HCT116 (cell line): ENCODE measurements around the gene VPS25. TPM values are rescaled to one million over a fixed set of nuclear protein-coding genes. Genes with fewer than 3 reads are reported as not detected.

Experiments used
- ATAC-seq: fragments of 200-7000 bp; cut with Tn5 transposase; 2 replicates; pipeline ENCODE4 v1.9.1; 2020; ENCODE audit warnings: mild to moderate bottlenecking, moderate library complexity
- BruUV-seq: library from RNA; stranded (reverse); fragments of 400-500 nt; replicated peaks from 2 replicates; lab custom pipeline; 2021; lab: Mats Ljungman, UMichigan
- CTCF ChIA-PET: fragments of 300-600 bp; sonication (Branson Sonifier 250); formaldehyde crosslinking; loops from one replicate; lab custom pipeline; 2021; ENCODE audit warnings: antibody characterized with exemption; lab: Charles Lee
- POLR2A ChIA-PET: fragments of 300-600, 350-600 bp; sonication (Branson Sonifier 250); formaldehyde crosslinking; loops from one replicate; lab custom pipeline; 2021; ENCODE audit warnings: antibody characterized with exemption; lab: Charles Lee
- RAD21 ChIA-PET, 2 experiments: fragments of 300-600 bp; sonication (Branson Sonifier 250); formaldehyde crosslinking; loops; one replicate each; lab custom pipeline; 2023; ENCODE audit warnings: low total read pairs in 2 of 2; ENCODE audit not compliant: uncharacterized antibody in 2 of 2, unreplicated experiment in 2 of 2, low non-redundant PET in 1 of 2; lab: Charles Lee
- DNase-seq: peaks from one replicate; pipeline ENCODE4 v3.0.0-alpha.2; 2010; ENCODE audit warnings: low read depth, low spot score
- H2AFZ ChIP-seq: fragments of 200-600 bp; shearing (Covaris generic), sonication (generic); 2 replicates; pipeline ENCODE4 v1.6.1; 2017; ENCODE audit warnings: low read depth, mixed run types, mixed read lengths, antibody characterized with exemption, low read length; ENCODE audit not compliant: poor library complexity, severe bottlenecking
- H3K27ac ChIP-seq: 2 replicates; pipeline ENCODE4 v1.5.1; 2012; ENCODE audit warnings: low read depth, low read length
- H3K27me3 ChIP-seq: fragments of 200-600 bp; sonication (generic); 2 replicates; pipeline ENCODE4 v1.6.1; 2016; ENCODE audit warnings: mixed run types, low read length, mixed read lengths; ENCODE audit not compliant: insufficient read depth
- H3K36me3 ChIP-seq, 2 experiments: fragments of 200-500 bp in 1 of 2; fragments of 200-600 bp in 1 of 2; sonication (Bioruptor generic) in 1 of 2; sonication (generic) in 1 of 2; 2 replicates each; pipeline versions ENCODE4 v1.5.1 to v1.6.1; 2014 to 2016; ENCODE audit warnings: low read length in 2 of 2, inconsistent platforms in 1 of 2, mixed read lengths in 1 of 2, mixed run types in 1 of 2; ENCODE audit not compliant: insufficient read depth in 2 of 2, control insufficient read depth in 1 of 2
- H3K4me1 ChIP-seq, 2 experiments: fragments of 200-600 bp in 1 of 2; sonication (generic) in 1 of 2; 2 replicates each; pipeline versions ENCODE4 v1.5.1 to v1.6.1; 2012 to 2017; ENCODE audit warnings: low read length in 2 of 2, inconsistent platforms in 1 of 2, mild to moderate bottlenecking in 1 of 2, mixed read lengths in 1 of 2, mixed run types in 1 of 2, moderate library complexity in 1 of 2; ENCODE audit not compliant: insufficient read depth in 2 of 2, control insufficient read depth in 1 of 2
- H3K4me2 ChIP-seq: fragments of 200-600 bp; sonication (generic); 2 replicates; pipeline ENCODE4 v1.6.1; 2017; ENCODE audit warnings: mixed run types, low read length, mixed read lengths
- H3K4me3 ChIP-seq, 2 experiments: fragments of 200-600 bp in 1 of 2; sonication (generic) in 1 of 2; replicated peaks in 1 of 2; 2 replicates each; pipeline ENCODE4 v1.5.1; 2011 to 2016; ENCODE audit warnings: low read length in 2 of 2, control low read depth in 1 of 2, low read depth in 1 of 2, mild to moderate bottlenecking in 1 of 2, mixed read lengths in 1 of 2, mixed run types in 1 of 2
- H3K79me2 ChIP-seq: fragments of 200-600 bp; sonication (generic); 2 replicates; pipeline ENCODE4 v1.6.1; 2017; ENCODE audit warnings: mild to moderate bottlenecking, mixed run types, low read length, moderate library complexity, mixed read lengths; ENCODE audit not compliant: insufficient read depth
- H3K9ac ChIP-seq: fragments of 200-600 bp; sonication (generic); 2 replicates; pipeline ENCODE4 v1.6.1; 2016; ENCODE audit warnings: low read length, mixed read lengths
- H3K9me2 ChIP-seq: fragments of 200-600 bp; sonication (generic), shearing (Covaris generic); 2 replicates; pipeline ENCODE4 v1.6.1; 2017; ENCODE audit warnings: mixed run types, mild to moderate bottlenecking, moderate library complexity; ENCODE audit not compliant: insufficient read depth
- H3K9me3 ChIP-seq, 2 experiments: fragments of 200-500 bp in 1 of 2; fragments of 200-600 bp in 1 of 2; sonication (Bioruptor generic) in 1 of 2; sonication (generic) in 1 of 2; 2 replicates each; pipeline ENCODE4 v1.6.1; 2014 to 2017; ENCODE audit warnings: low read length in 2 of 2, mixed read lengths in 2 of 2, inconsistent platforms in 1 of 2, low read depth in 1 of 2, mild to moderate bottlenecking in 1 of 2, mixed run types in 1 of 2, moderate library complexity in 1 of 2; ENCODE audit not compliant: control insufficient read depth in 1 of 2, insufficient read depth in 1 of 2
- H4K20me1 ChIP-seq: fragments of 200-600 bp; sonication (generic), shearing (Covaris generic); 2 replicates; pipeline ENCODE4 v1.6.1; 2017; ENCODE audit warnings: mixed run types, mild to moderate bottlenecking, moderate library complexity; ENCODE audit not compliant: insufficient read depth
- ATF3 ChIP-seq: IDR thresholded peaks from 2 replicates; pipeline ENCODE4 v1.6.1; 2012
- CBX3 ChIP-seq: IDR thresholded peaks from 2 replicates; pipeline ENCODE4 v1.6.1; 2012; ENCODE audit warnings: low read depth
- CEBPB ChIP-seq: IDR thresholded peaks from 2 replicates; pipeline ENCODE4 v1.6.1; 2012; ENCODE audit warnings: low read depth
- CTCF ChIP-seq, 3 experiments: fragments of 200-600 bp in 1 of 3; sonication (generic) in 1 of 3; IDR thresholded peaks in 2 of 3; conservative IDR thresholded peaks in 1 of 3; 2 replicates each; pipeline ENCODE4 v1.5.1; 2012 to 2017; ENCODE audit warnings: low read depth in 2 of 3, low read length in 2 of 3, antibody characterized with exemption in 1 of 3, borderline replicate concordance in 1 of 3, control low read depth in 1 of 3, mild to moderate bottlenecking in 1 of 3, mixed read lengths in 1 of 3, mixed run types in 1 of 3, moderate library complexity in 1 of 3; ENCODE audit not compliant: insufficient read depth in 1 of 3
- EGR1 ChIP-seq: IDR thresholded peaks from 2 replicates; pipeline ENCODE4 v1.6.1; 2012; ENCODE audit warnings: low read depth
- ELF1 ChIP-seq: IDR thresholded peaks from 2 replicates; pipeline ENCODE4 v1.6.1; 2012; ENCODE audit warnings: low read depth, borderline replicate concordance
- EZH2phosphoT487 ChIP-seq: fragments of 200-600 bp; IDR thresholded peaks from 2 replicates; pipeline ENCODE4 v1.6.1; 2018; ENCODE audit warnings: antibody characterized with exemption, borderline replicate concordance
- FOSL1 ChIP-seq: IDR thresholded peaks from 2 replicates; pipeline ENCODE4 v1.6.1; 2012; ENCODE audit warnings: low read depth
- MAX ChIP-seq: IDR thresholded peaks from 2 replicates; pipeline ENCODE4 v1.6.1; 2012
- RAD21 ChIP-seq: IDR thresholded peaks from 2 replicates; pipeline ENCODE4 v1.6.1; 2012; ENCODE audit warnings: low read depth, mild to moderate bottlenecking
- REST ChIP-seq: IDR thresholded peaks from 2 replicates; pipeline ENCODE4 v1.6.1; 2012; ENCODE audit warnings: low read depth
- SIN3A ChIP-seq: IDR thresholded peaks from 2 replicates; pipeline ENCODE4 v1.6.1; 2012; ENCODE audit warnings: low read depth
- SP1 ChIP-seq: IDR thresholded peaks from 2 replicates; pipeline ENCODE4 v1.6.1; 2012; ENCODE audit warnings: low read depth
- TCF7L2 ChIP-seq: IDR thresholded peaks from 2 replicates; pipeline ENCODE4 v1.7.0; 2011; ENCODE audit warnings: borderline replicate concordance, inconsistent platforms; ENCODE audit not compliant: insufficient read depth, insufficient read length; ENCODE audit errors: extremely low read depth
- YY1 ChIP-seq: IDR thresholded peaks from 2 replicates; pipeline ENCODE4 v1.6.1; 2011; ENCODE audit warnings: low read length, low read depth, moderate library complexity, mild to moderate bottlenecking; ENCODE audit not compliant: insufficient replicate concordance; ENCODE audit errors: extremely low read depth
- ZFX ChIP-seq: fragments of 450-650 bp; IDR thresholded peaks from 2 replicates; pipeline ENCODE4 v1.6.1; 2017
- intact Hi-C: fragments of 100-400 bp; cut with micrococcal nuclease; formaldehyde crosslinking; loops from 2 replicates; pipeline ENCODE4 v1.10.0; 2022
- total RNA-seq: library from RNA; stranded (reverse); gene quantifications from one replicate; pipeline ENCODE4 v1.2.1, GENCODE V29; 2021; ENCODE audit not compliant: unreplicated experiment

The VPS25 gene
- total RNA-seq, 1 experiment from 2014 or later: 57.0 TPM

- Histone ChIP-seq H3K9me3 (no peaks in the 10 kb centered on the region), H3K27me3 (no peaks in the 10 kb centered on the region), H3K4me3 (no peak overlapping the region), H3K36me3 (no peaks in the 10 kb centered on the region), H2AFZ (no peak overlapping the region), H3K79me2 (no peaks in the 10 kb centered on the region), H3K9ac (no peak overlapping the region), H4K20me1 (no peaks in the 10 kb centered on the region), H3K27ac (no peak overlapping the region), H3K4me1 (no peaks in the 10 kb centered on the region), H3K9me2 (no peaks in the 10 kb centered on the region), H3K4me2 (no peak overlapping the region)
- CTCF ChIA-PET: interaction anchor here (1.7 to 3.1 kb wide), 2 partner anchors 9 to 13 kb away, joined by 4 to 24 read pairs; no protein-coding TSS in a partner anchor
- TF ChIP-seq ZFX (no peak), FOSL1 (no peak), YY1 (no peak), REST (no peak), CBX3 (no peak), TCF7L2 (no peak), CTCF (IDR thresholded peaks at IDR 0.05 in 2 of 3, conservative IDR thresholded peaks at IDR 0.05 in 1 of 3; ENCODE audit: borderline replicate concordance in 1 of 3, insufficient read depth in 1 of 3, low read depth in 2 of 3, low read length in 2 of 3) (no peak), EZH2phosphoT487 (no peak), ELF1 (no peak), ATF3 (no peak), CEBPB (no peak), MAX (no peak), EGR1 (no peak), SP1 (no peak), SIN3A (no peak), RAD21 (no peak)
- intact Hi-C loops: no loop called here
- POLR2A ChIA-PET: no interaction called here
- ATAC-seq (no peak), DNase-seq (no peak)
- RAD21 ChIA-PET: no interaction called here
- no TSS peak for BruUV-seq
Measured at GRCh38 chr17:42750739-42751344, 22.4 kb upstream of the VPS25 start.
